ENCODE measurements around the gene MRPS18A.

DNA sequence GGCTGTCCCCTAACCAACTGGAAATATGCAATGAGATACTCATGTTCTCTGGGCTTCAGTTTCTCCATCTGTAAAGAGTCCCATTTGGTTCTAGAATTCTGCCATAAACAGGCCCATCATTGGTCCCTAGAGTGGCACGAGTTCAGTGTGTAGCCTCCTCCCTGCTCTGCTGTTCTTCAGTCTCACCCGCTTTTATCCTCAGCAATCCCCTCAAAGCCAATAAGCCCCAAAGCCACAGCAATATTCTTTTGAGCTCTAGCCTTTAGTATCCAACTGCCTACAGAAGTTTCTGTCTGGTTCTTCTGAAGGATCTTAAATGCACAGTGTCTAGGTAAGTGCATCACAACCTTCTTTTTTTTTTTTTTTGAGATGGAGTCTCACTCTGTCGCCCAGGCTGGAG is 9.8 kb upstream of the MRPS18A start:
- TF ChIP-seq POLR2AphosphoS5 (IDR thresholded peaks at IDR 0.05; ENCODE audit: borderline replicate concordance, low read depth, low read length): no peak
- TF ChIP-seq EZH2 (IDR thresholded peaks at IDR 0.05): no peak
- TF ChIP-seq FOXP2 (optimal IDR thresholded peaks at IDR 0.05; ENCODE audit: control extremely low read depth, extremely low read length, insufficient read depth): no peak

All from SK-N-MC (cell line).